ENCODE measurements around the gene EMP1.

- TF ChIP-seq EP300 (IDR thresholded peaks at IDR 0.05; ENCODE audit: borderline replicate concordance): no peak
- TF ChIP-seq USF1 (IDR thresholded peaks at IDR 0.05): no peak
- TF ChIP-seq CREB1 (IDR thresholded peaks at IDR 0.05; ENCODE audit: low read depth): no peak
Measured at GRCh38 chr12:13167906-13168305, 28.6 kb upstream of the EMP1 start.

Data from Ishikawa (cell line).